ENCODE measurements around the gene GLIPR2. TPM values are rescaled to one million over a fixed set of nuclear protein-coding genes. Genes with fewer than 3 reads are reported as not detected.
"Not testable (repeated sequence)": the region's sequence is repeated elsewhere in the genome, so short reads cannot be mapped to it uniquely, and the experiment has no call there.

GLIPR2 gene
- total and polyA plus RNA-seq, 2 of the 13 experiments (the other 11 are each of a cell fraction or from before 2014, with no cell fraction given), result 0.08 to 0.42 TPM

- peak; percentile 23; the same call in 1 of the 2 replicates for TF ChIP-seq MYPOP (CRISPR knock-in tag; IDR thresholded peaks at IDR 0.05)
- no peak for TF ChIP-seq SIX4 (CRISPR knock-in tag; IDR thresholded peaks at IDR 0.05)
- no peak for TF ChIP-seq NR2F6 (IDR thresholded peaks at IDR 0.05)
- no peak for TF ChIP-seq NR2F6 (CRISPR knock-in tag; IDR thresholded peaks at IDR 0.05)
- TF ChIP-seq KDM5A (IDR thresholded peaks at IDR 0.05; ENCODE audit: borderline replicate concordance, low read length), result no peak
- TF ChIP-seq POLR2G (IDR thresholded peaks at IDR 0.05; ENCODE audit: low read depth, low read length), result no peak
- peak; percentile 92 for TF ChIP-seq SRF (IDR thresholded peaks at IDR 0.05; ENCODE audit: low read depth, low read length)
- TF ChIP-seq MEIS2 (CRISPR knock-in tag; IDR thresholded peaks at IDR 0.05), result no peak
- no peak for TF ChIP-seq MIXL1 (CRISPR knock-in tag; IDR thresholded peaks at IDR 0.05)
- no peak for TF ChIP-seq HIVEP1 (CRISPR knock-in tag; IDR thresholded peaks at IDR 0.05)
- peak; percentile 42 for TF ChIP-seq HNRNPLL (IDR thresholded peaks at IDR 0.05; ENCODE audit: low read depth, low read length, poor library complexity, severe bottlenecking)
These were observed at the start of gene GLIPR2 (continued) for GRCh38 chr9:36136272-36136893.

GRCh38 chr9:36087054-36087453, 49.5 kb upstream of the GLIPR2 start:
- H3K79me2 ChIP-seq (ENCODE audit: insufficient read depth, low read length); H3K27ac ChIP-seq (ENCODE audit: extremely low read length, insufficient read depth, low read length); intact Hi-C loops (cut with micrococcal nuclease; ENCODE audit: unreplicated experiment); H3K27me3 ChIP-seq (ENCODE audit: control insufficient read depth in 1 of 2, insufficient read depth in 2 of 2, low read length in 2 of 2); CTCF ChIA-PET (ENCODE audit: low intra/inter-chr PET ratio, low total read pairs); BruUV-seq (replicated peaks); H3K4me2 ChIP-seq (ENCODE audit: low read depth, low read length); H4K20me1 ChIP-seq (ENCODE audit: insufficient read depth, low read length); H2AFZ ChIP-seq (ENCODE audit: low read length); H3K9me3 ChIP-seq (ENCODE audit: low read length); DNase-seq (ENCODE audit: low spot score); in situ Hi-C loops (cut with HindIII; ENCODE audit: extremely low pct_ligation_motif_present, low pct_unique_long_range_greater_than_20kb); FAIRE-seq; H3K9ac ChIP-seq (ENCODE audit: insufficient read depth, low read depth, low read length); H3K36me3 ChIP-seq (replicated peaks in 1 of 2; ENCODE audit: control insufficient read depth in 1 of 2, insufficient read depth in 2 of 2, low read length in 2 of 2); POLR2A ChIA-PET; ATAC-seq; H3K4me3 ChIP-seq (replicated peaks in 1 of 3; ENCODE audit: insufficient read depth in 1 of 3, low read depth in 2 of 3, low read length in 3 of 3): not testable (repeated sequence)
- peaks cover 26% of the 10 kb centered on the region for H3K4me1 ChIP-seq (ENCODE audit: insufficient read depth, low read length)
